ENCODE measurements around the gene CHD2. TPM values are rescaled to one million over a fixed set of nuclear protein-coding genes. Genes with fewer than 3 reads are reported as not detected.

Gene CHD2
- total and polyA plus RNA-seq, 2 experiments from 2014 or later, result 36.5 to 39.0 TPM

DNA sequence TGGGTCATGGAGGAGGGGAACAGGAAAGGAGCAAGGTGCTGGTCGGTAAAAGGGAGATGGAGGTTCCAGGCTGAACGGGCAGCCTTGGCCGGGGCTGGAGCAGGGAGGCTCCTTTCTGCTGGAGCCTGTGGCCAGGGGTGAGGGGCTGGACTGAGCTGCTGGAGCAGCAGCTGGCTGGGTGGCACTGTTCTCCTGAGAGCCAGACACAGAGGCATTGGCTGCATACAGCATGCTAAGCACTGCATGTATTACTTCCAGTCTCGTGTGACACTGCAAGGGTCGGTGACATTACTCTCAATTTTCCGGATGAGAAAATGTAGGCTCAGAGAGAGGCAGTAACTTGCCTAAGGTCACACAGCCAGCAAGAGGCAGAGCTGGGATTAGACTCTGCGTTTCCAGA lies 146.6 kb downstream of the CHD2 start:
- in situ Hi-C loops (cut with MboI), result loop anchor here (25.0 kb wide), 1 partner anchor 941 kb away; no protein-coding TSS in a partner anchor
- H3K4me2 ChIP-seq (ENCODE audit: unreplicated experiment), result no peak overlapping the region
- no peaks in the 10 kb centered on the region for H3F3A ChIP-seq (ENCODE audit: insufficient read depth)
- TF ChIP-seq EZH2phosphoT487 (IDR thresholded peaks at IDR 0.05; ENCODE audit: insufficient read depth, low read depth) (no peak), EZH2 (IDR thresholded peaks at IDR 0.05; ENCODE audit: insufficient read depth, poor library complexity, severe bottlenecking) (no peak)
- H3K9ac ChIP-seq, result no peak overlapping the region
- H3K9me3 ChIP-seq (ENCODE audit: low read depth), result no peaks in the 10 kb centered on the region
- H2AFZ ChIP-seq, result no peak overlapping the region
- no peak overlapping the region for H3K4me3 ChIP-seq
- 66% methylated on average over 7 of the region's 7 CpGs for WGBS, 2 experiments (ENCODE audit: low coverage in 1 of 2, low lambda C conversion rate in 2 of 2, missing lambda C conversion rate in 2 of 2)
- H3K27me3 ChIP-seq (replicated peaks; ENCODE audit: insufficient read depth), result no peaks in the 10 kb centered on the region
- no peak overlapping the region for H3K27ac ChIP-seq
- H3K4me1 ChIP-seq (ENCODE audit: insufficient read depth), result no peaks in the 10 kb centered on the region
- H3K36me3 ChIP-seq (ENCODE audit: low read depth), result no peaks in the 10 kb centered on the region
- no peaks in the 10 kb centered on the region for H3K9me2 ChIP-seq (ENCODE audit: insufficient read depth)
- DNase-seq, result no peak
- H3K79me2 ChIP-seq (ENCODE audit: insufficient read depth), result no peaks in the 10 kb centered on the region
- H4K20me1 ChIP-seq (ENCODE audit: insufficient read depth), result no peaks in the 10 kb centered on the region

GRCh38 chr15:93047621-93048425 lies 147.7 kb downstream of the CHD2 start:
- no peaks in the 10 kb centered on the region for H3K36me3 ChIP-seq (ENCODE audit: low read depth)
- no peaks in the 10 kb centered on the region for H3K4me1 ChIP-seq (ENCODE audit: insufficient read depth)
- no peaks in the 10 kb centered on the region for H3K79me2 ChIP-seq (ENCODE audit: insufficient read depth)
- in situ Hi-C loops (cut with MboI), result loop anchor here (25.0 kb wide), 1 partner anchor 939 kb away; no protein-coding TSS in a partner anchor
- H3F3A ChIP-seq (ENCODE audit: insufficient read depth), result no peaks in the 10 kb centered on the region
- H2AFZ ChIP-seq, result no peak overlapping the region
- H3K9me2 ChIP-seq (ENCODE audit: insufficient read depth), result no peaks in the 10 kb centered on the region
- H3K9ac ChIP-seq, result no peak overlapping the region
- WGBS, 2 experiments (ENCODE audit: low coverage in 1 of 2, low lambda C conversion rate in 2 of 2, missing lambda C conversion rate in 2 of 2), result 79 to 81% methylated on average over 18 of the region's 18 CpGs
- H3K4me2 ChIP-seq (ENCODE audit: unreplicated experiment), result no peak overlapping the region
- H3K27me3 ChIP-seq (replicated peaks; ENCODE audit: insufficient read depth), result no peaks in the 10 kb centered on the region
- DNase-seq, result no peak
- H3K9me3 ChIP-seq (ENCODE audit: low read depth), result no peaks in the 10 kb centered on the region
- H3K27ac ChIP-seq, result no peak overlapping the region
- H4K20me1 ChIP-seq (ENCODE audit: insufficient read depth), result no peaks in the 10 kb centered on the region
- TF ChIP-seq EZH2phosphoT487 (IDR thresholded peaks at IDR 0.05; ENCODE audit: insufficient read depth, low read depth) (no peak), EZH2 (IDR thresholded peaks at IDR 0.05; ENCODE audit: insufficient read depth, poor library complexity, severe bottlenecking) (no peak)
- no peak overlapping the region for H3K4me3 ChIP-seq

DNA sequence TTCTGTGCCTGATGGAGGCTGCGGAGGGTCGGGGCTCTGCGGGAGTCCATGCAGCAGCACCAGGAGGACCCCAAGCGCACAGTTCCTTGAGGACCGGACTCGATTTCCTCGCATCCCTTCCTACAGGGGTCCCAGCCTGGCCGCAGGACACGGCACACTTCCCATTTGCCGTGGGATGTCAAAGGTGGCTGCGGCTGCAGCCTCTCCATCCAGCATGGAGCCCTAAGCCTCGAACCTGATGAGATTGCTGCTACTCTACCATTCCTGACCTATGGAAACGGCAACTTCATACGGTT lies 148.2 kb downstream of the CHD2 start:
- Histone ChIP-seq H3K79me2 (ENCODE audit: insufficient read depth) (no peaks in the 10 kb centered on the region), H3K4me3 (no peak overlapping the region), H3K27ac (no peak overlapping the region), H3K4me1 (ENCODE audit: insufficient read depth) (no peaks in the 10 kb centered on the region), H3K9me2 (ENCODE audit: insufficient read depth) (no peaks in the 10 kb centered on the region), H3K9me3 (ENCODE audit: low read depth) (no peaks in the 10 kb centered on the region), H3K36me3 (ENCODE audit: low read depth) (no peaks in the 10 kb centered on the region), H3K9ac (no peak overlapping the region), H3K4me2 (ENCODE audit: unreplicated experiment) (no peak overlapping the region), H2AFZ (no peak overlapping the region), H3F3A (ENCODE audit: insufficient read depth) (no peaks in the 10 kb centered on the region), H3K27me3 (replicated peaks; ENCODE audit: insufficient read depth) (no peaks in the 10 kb centered on the region), H4K20me1 (ENCODE audit: insufficient read depth) (no peaks in the 10 kb centered on the region)
- TF ChIP-seq EZH2phosphoT487 (IDR thresholded peaks at IDR 0.05; ENCODE audit: insufficient read depth, low read depth) (no peak), EZH2 (IDR thresholded peaks at IDR 0.05; ENCODE audit: insufficient read depth, poor library complexity, severe bottlenecking) (no peak)
- 87 to 95% methylated on average over 12 to 14 of the region's 14 CpGs for WGBS, 2 experiments (ENCODE audit: low coverage in 1 of 2, low lambda C conversion rate in 2 of 2, missing lambda C conversion rate in 2 of 2)
- in situ Hi-C loops (cut with MboI), result loop anchor here (25.0 kb wide), 1 partner anchor 939 kb away; no protein-coding TSS in a partner anchor
- DNase-seq, result no peak

DNA sequence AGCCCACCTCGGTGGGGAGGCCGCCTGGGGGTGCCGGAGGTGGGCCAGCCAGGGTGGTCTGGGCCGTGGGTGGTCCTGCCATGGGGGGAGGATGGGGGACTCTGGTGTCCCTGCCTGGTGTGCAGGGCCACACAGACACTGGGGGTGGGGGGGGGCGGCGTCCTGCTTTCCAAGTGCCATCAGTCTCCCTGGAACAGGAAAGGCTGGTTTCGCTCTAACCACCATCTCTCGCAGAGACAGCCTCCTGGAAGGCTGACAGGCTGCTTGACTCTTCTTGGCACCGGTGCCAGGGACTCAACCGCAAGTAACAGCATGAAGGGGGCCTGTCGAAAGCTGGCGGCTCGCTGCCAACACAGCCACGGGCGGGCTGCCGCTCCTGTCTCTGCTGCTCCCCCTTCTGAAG lies 148.6 kb downstream of the CHD2 start:
- Histone ChIP-seq H3K27ac (no peak overlapping the region), H3F3A (ENCODE audit: insufficient read depth) (no peaks in the 10 kb centered on the region), H3K4me3 (no peak overlapping the region), H3K9me3 (ENCODE audit: low read depth) (no peaks in the 10 kb centered on the region), H2AFZ (no peak overlapping the region), H3K9ac (no peak overlapping the region), H3K9me2 (ENCODE audit: insufficient read depth) (no peaks in the 10 kb centered on the region), H3K4me1 (ENCODE audit: insufficient read depth) (no peaks in the 10 kb centered on the region), H3K4me2 (ENCODE audit: unreplicated experiment) (no peak overlapping the region), H3K27me3 (replicated peaks; ENCODE audit: insufficient read depth) (no peaks in the 10 kb centered on the region), H3K36me3 (ENCODE audit: low read depth) (no peaks in the 10 kb centered on the region), H3K79me2 (ENCODE audit: insufficient read depth) (no peaks in the 10 kb centered on the region), H4K20me1 (ENCODE audit: insufficient read depth) (no peaks in the 10 kb centered on the region)
- DNase-seq, result no peak
- in situ Hi-C loops (cut with MboI), result loop anchor here (25.0 kb wide), 1 partner anchor 939 kb away; no protein-coding TSS in a partner anchor
- TF ChIP-seq EZH2phosphoT487 (IDR thresholded peaks at IDR 0.05; ENCODE audit: insufficient read depth, low read depth) (no peak), EZH2 (IDR thresholded peaks at IDR 0.05; ENCODE audit: insufficient read depth, poor library complexity, severe bottlenecking) (no peak)
- WGBS, 2 experiments (ENCODE audit: low coverage in 1 of 2, low lambda C conversion rate in 2 of 2, missing lambda C conversion rate in 2 of 2), result 51 to 55% methylated on average over 8 to 16 of the region's 16 CpGs

All from GM23248 (cell line).